Activated T-cell treated with anti-CD3 and anti-CD28 coated beads for 4 hours (primary cell): Measurements from ENCODE around the gene MAN1A2.
"Not testable (repeated sequence)": the region's sequence is repeated elsewhere in the genome, so short reads cannot be mapped to it uniquely, and the experiment has no call there.

Source experiments
- DNase-seq: peaks from one replicate; pipeline ENCODE4 v3.0.0-alpha.2; 2020

Gene MAN1A2

DNA sequence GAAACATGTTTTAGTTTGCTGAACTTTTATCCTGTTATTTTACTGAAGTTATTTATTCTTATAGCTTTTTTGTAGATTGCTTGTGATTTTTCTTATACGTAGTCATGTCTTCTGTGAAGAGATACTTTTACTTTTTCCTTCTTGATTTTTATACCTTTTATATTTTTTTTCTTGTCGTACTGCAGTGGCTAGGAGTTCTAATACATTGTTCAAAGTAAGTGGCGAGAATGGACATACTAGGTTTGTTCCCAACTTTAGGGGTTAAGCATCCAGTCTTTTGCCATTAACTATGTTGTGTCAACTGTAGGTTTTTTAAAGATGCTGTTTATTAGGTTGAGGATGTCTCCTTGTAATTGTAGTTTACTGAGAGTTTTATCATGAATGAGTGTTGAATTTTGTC is 36.3 kb downstream of the MAN1A2 start:
- no peak for DNase-seq

DNA sequence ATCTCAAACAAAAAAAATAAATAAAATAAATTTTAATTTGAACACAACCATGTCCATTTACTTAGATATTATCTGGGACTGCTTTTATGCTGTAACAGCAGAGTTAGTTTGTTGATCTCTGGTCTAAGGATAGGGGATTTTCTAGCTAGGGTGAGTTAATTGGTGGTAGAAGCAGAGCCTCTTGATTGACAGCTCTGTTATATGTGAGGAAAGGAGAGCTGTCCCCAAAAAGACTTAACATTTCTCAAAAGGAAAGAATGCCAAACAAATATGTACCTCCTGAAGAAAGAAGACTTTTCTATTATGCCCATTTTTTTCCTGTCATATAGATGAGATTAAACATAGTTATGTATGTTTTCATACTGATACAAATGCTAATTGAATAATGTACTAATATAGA is 37.8 kb downstream of the MAN1A2 start:
- DNase-seq, result no peak

DNA sequence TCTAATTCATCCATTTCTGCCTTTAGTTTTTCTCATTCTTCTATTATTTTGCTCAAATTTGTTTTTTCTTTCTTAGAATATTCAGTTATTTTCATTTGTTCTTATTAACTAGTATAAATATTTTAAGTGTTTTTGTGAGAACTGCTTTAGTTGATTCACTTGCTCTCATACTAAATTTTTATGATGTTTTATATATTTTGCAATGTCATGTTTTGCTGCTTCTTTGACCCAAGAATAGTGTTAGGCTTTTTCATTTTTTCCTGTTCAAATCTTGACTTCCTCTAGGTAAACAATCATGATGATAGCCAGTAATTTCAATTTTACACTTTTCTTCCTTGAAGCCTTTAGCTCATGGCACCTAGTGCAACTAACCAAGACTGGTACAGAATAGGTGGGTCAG is 45.2 kb downstream of the MAN1A2 start:
- DNase-seq, result no peak

DNA sequence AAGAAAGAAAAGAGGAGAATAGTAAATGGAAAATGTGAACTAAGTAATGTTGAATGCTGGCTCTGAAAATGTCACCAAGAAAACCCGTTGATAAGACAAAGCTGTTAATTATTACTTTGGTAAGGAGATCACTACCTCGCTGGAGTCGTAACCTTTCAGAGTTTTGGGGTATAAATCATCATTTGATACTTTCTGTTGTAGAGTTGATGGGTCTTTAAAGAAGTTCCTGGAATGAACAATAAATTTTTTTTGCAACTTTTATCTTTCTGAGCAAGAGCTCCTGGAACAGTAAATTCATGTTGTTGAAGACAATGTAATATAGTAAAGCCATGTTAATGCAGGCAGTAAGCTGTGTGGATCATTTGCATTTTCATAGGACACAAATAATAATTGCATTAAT is 46.2 kb downstream of the MAN1A2 start:
- DNase-seq, result no peak

DNA sequence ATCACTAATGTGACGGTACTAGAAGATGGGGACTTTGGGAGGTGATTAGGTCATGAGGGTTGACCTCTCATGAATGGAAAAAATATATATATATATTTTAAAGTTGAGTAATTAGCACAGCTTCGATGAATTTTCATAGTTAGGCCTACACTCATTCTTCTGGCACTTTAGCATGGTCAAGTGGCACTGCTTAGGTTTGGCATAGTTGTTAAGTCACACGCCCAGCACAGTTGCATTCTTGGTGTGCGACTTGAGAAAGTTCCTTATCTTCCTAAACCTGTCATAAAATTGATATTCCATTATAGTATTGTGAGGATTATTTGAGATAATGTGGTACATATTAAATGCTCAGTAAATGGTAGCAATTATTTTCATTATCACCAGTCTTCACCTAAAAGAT is 47.7 kb downstream of the MAN1A2 start:
- no peak for DNase-seq

- DNase-seq, result no peak
These were observed 48.8 kb downstream of the MAN1A2 start for GRCh38 chr1:117416004-117416403.

GRCh38 chr1:117416546-117417125 is 49.4 kb downstream of the MAN1A2 start:
- DNase-seq, result no peak

GRCh38 chr1:117425050-117425734 is 57.9 kb downstream of the MAN1A2 start:
- DNase-seq, result no peak

GRCh38 chr1:117427297-117427696 is 60.0 kb downstream of the MAN1A2 start:
- DNase-seq, result no peak

- DNase-seq, result no peak
These were observed 66.7 kb downstream of the MAN1A2 start for GRCh38 chr1:117433943-117434342.

DNA sequence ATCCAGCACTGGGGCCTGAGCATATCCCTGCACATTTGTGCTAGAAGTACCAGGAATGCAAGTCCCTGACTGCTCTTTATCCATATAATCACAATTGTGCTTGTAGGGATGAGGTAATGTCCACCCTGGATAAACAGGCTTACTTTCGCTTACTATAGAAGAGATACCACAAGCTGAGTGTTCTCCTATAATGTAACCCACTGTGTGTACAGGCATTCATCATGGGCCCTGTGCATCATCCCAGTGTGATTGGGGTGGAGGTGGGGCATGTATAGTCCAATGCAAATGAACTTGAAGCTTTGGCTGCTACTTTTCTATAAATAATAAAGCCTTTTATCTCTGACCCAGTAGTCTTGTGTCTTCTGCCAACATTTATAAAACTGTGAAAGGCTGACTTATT is 69.3 kb downstream of the MAN1A2 start:
- DNase-seq, result no peak

DNA sequence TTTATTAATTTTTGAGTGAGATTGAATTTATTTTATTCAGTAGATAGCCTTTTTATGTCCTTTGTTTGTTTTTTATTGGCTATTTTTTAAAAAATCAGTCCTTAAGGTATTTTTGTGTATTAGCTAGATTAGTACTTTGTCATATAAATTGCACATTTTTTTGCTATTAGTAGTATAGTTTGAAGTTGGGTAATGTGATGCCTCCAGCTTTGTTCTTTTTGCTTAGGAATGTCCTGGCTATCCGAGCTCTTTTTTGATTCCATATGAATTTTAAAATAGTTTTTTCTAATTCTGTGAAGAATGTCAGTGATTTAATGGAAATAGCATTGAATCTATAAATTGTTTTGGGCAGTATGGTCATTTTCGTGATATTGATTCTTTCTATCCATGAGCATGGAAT is 80.4 kb downstream of the MAN1A2 start:
- DNase-seq, result no peak

GRCh38 chr1:117452216-117452615 is 85.0 kb downstream of the MAN1A2 start:
- DNase-seq, result no peak

DNA sequence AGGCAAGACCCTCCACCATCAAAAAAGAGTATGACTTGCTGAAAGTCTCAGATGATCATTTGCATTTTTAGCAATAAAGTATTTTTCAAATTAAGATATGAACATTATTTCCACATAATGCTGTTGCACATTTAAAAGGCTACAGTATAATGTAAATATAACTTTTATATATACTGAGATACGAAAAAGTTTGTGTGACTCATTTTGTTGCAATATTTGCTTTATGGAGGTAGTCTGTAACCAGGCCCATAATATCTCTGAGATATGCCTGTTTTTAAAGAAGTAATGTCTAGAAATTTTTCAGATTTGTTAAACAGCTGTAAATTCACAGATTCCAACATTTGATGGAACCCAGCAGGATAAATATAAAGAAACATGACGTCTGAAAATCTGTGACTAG is 86.7 kb downstream of the MAN1A2 start:
- DNase-seq, result no peak

GRCh38 chr1:117458410-117458809 is 91.2 kb downstream of the MAN1A2 start:
- DNase-seq, result not testable (repeated sequence)

- no peak for DNase-seq
These were observed 99.5 kb downstream of the MAN1A2 start for GRCh38 chr1:117466761-117467160.

DNA sequence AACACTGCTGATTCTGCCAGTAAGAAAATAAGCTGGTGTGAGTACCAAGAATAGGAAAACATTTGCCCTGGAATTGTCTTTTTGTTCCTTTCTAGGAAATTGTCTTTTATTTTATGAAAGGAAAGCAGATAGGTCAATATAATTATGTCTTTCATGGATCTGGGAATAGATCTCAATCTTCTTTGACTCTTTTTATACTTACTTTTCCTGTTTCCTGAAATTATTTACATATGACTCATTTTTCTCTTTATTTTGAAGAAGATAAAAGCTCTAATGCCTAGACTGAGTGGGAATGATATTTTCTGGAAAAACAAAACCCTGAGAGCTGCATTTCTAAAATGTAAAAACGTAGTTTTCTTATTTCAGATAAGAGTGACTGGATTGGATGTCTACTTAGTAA is 100.1 kb downstream of the MAN1A2 start:
- DNase-seq, result no peak

DNA sequence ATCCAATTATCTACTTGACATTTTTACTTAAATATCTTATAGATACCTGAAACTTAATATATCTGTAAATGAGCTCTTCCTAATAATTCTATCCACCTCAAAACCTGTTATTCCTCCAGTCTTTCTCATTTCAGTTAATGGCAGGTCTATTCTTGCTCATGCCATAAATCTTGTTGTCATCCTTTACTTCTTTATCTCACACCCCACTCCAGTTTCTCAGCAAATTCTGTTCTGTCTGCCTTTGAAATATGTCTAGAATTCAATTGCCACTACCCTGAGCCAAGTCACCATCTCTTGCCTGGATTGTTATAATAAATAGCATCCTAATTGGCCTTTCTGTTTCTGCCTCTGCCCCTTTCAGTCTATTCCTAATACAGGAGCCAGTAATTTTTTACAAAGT is 105.8 kb downstream of the MAN1A2 start:
- DNase-seq, result no peak

GRCh38 chr1:117475495-117475894 is 108.2 kb downstream of the MAN1A2 start:
- not testable (repeated sequence) for DNase-seq

DNA sequence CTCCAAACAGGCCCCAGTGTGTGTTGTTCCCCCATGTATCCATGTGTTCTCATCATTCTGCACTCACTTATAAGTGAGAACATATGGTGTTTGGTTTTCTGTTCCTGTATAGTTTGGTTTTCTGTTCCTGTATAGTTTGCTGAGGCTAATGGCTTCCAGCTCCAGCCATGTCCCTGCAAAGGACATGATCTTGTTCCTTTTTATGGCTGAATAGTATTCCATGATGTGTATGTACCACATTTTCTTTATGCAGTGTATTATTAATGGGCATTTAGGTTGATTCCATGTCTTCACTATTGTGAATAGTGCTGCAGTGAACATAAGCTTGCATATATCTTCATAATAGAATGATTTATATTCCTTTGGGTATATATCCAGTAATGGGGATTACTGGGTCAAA is 111.8 kb downstream of the MAN1A2 start:
- DNase-seq, result no peak

DNA sequence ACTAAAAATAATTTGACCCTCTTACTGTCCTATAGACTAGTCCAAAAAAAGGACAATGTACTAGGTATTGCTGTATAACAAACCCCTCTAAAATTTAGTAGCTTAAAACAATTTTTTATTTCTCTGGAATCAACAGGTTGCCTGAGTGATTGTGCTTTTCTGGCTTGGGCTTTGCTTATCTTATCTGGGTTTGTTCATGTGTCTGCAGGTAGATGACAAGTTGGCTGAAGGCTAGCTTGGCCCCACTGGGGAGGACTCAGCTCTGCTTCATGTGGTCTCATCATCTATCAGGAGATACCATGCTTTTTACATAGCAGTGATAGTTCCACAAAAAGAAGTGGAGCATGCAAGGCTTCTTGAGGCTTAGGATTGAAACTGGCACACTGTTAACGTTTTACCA is 114.2 kb downstream of the MAN1A2 start:
- no peak for DNase-seq

GRCh38 chr1:117493906-117494305 is 126.7 kb downstream of the MAN1A2 start:
- no peak for DNase-seq

- DNase-seq, result no peak
These were observed 127.8 kb downstream of the MAN1A2 start for GRCh38 chr1:117495068-117495467.

GRCh38 chr1:117499071-117499470 is 131.8 kb downstream of the MAN1A2 start:
- DNase-seq, result no peak

DNA sequence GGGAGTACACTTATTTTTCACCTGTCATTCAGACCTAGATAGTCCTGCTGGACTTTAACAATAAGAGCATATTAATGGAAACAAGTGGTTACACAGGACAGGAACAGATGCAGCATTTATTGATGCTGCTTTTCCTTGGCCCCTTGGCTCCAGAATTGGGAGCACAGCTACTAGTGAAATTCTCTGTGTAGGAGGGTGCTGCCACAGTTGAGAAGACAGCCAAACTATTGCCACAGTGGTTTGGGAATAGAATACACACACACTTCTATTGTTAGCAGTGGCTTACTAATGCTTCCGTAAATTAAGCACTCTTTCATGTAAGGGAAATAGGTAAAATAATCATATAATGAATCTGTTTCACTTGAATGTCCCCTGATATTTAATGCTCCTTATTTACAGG is 133.3 kb downstream of the MAN1A2 start:
- DNase-seq, result no peak
